IPS-20b (cell line): ENCODE measurements around the gene P2RY6.

Experiments used
- H3K27ac ChIP-seq: one replicate; pipeline ENCODE4 v1.5.1; 2013; ENCODE audit warnings: low read length
- H3K27me3 ChIP-seq: 2 replicates; pipeline ENCODE4 v1.6.1; 2013; ENCODE audit warnings: mild to moderate bottlenecking, low read length, inconsistent platforms; ENCODE audit not compliant: insufficient read depth
- H3K36me3 ChIP-seq: 2 replicates; pipeline ENCODE4 v1.6.1; 2013; ENCODE audit warnings: low read depth, mild to moderate bottlenecking, inconsistent platforms, low read length, moderate library complexity; ENCODE audit not compliant: insufficient read depth
- H3K4me1 ChIP-seq: 2 replicates; pipeline ENCODE4 v1.6.1; 2013; ENCODE audit warnings: mild to moderate bottlenecking, control low read depth, inconsistent platforms, low read length, moderate library complexity; ENCODE audit not compliant: insufficient read depth
- H3K4me3 ChIP-seq: 2 replicates; pipeline ENCODE4 v1.5.1; 2013; ENCODE audit warnings: mild to moderate bottlenecking, low read length, inconsistent platforms
- H3K9ac ChIP-seq: 2 replicates; pipeline ENCODE4 v1.6.1; 2013; ENCODE audit warnings: low read depth, mild to moderate bottlenecking, inconsistent platforms, low read length, moderate library complexity
- H3K9me3 ChIP-seq: 2 replicates; pipeline ENCODE4 v1.6.1; 2013; ENCODE audit warnings: mild to moderate bottlenecking, low read depth, low read length, inconsistent platforms; ENCODE audit not compliant: insufficient read depth

P2RY6 gene

DNA sequence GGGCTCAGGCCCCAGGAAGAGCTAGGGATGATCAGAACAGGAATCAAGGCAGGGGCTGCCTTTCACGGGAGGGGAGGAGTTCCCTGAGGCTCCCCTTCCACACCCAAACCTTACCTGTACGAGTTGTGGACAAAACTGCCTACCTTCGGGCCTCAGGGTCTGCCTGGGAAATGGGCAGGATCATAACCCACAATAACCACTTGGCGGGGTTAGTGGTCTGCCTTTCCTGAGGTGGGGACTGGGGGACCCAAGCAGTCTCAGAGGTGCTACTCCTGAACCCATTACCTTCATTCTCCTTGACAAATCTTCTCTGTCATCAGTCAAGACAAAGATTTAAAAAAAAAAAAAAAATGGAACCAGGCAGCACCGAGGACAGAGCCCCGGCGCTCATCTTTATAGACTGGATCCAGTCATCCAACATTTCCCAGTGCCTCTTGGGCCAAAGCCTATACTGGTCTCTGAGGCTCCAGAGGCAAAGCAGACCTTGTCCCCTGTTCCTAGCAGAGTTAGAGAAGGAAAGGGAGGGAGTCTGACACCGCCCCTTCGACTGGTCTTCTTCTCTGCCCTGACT lies 14.2 kb downstream of the P2RY6 start:
- H3K4me1 ChIP-seq: no peaks in the 10 kb centered on the region; the same call in 1 of the 2 replicates
- H3K9me3 ChIP-seq: no peaks in the 10 kb centered on the region
- no peaks in the 10 kb centered on the region for H3K27me3 ChIP-seq
- no peak overlapping the region for H3K9ac ChIP-seq
- no peaks in the 10 kb centered on the region for H3K36me3 ChIP-seq
- H3K4me3 ChIP-seq: no peak overlapping the region
- H3K27ac ChIP-seq: no peak overlapping the region

- Histone ChIP-seq H3K27me3 (0 out of 2 replicates have a peak, but pooled peaks cover 6% of the 10 kb centered on the region), H3K27ac (no peak overlapping the region), H3K9ac (no peak overlapping the region), H3K4me1 (no peaks in the 10 kb centered on the region; the same call in 1 of the 2 replicates), H3K9me3 (no peaks in the 10 kb centered on the region), H3K36me3 (no peaks in the 10 kb centered on the region), H3K4me3 (no peak overlapping the region)
Observed at GRCh38 chr11:73287400-73288101, 15.4 kb downstream of the P2RY6 start.

- no peaks in the 10 kb centered on the region for H3K36me3 ChIP-seq
- peaks cover 10% of the 10 kb centered on the region; the same call in 1 of the 2 replicates for H3K27me3 ChIP-seq
- no peaks in the 10 kb centered on the region; the same call in 1 of the 2 replicates for H3K4me1 ChIP-seq
- no peaks in the 10 kb centered on the region for H3K9me3 ChIP-seq
- H3K9ac ChIP-seq: no peak overlapping the region
- no peak overlapping the region for H3K27ac ChIP-seq
- no peak overlapping the region for H3K4me3 ChIP-seq
Observed at GRCh38 chr11:73288192-73288872, 16.2 kb downstream of the P2RY6 start.

- Histone ChIP-seq H3K36me3 (no peaks in the 10 kb centered on the region), H3K9ac (no peak overlapping the region), H3K4me3 (0 out of 2 replicates have a peak overlapping the region, but pooled peaks have one; percentile 7), H3K9me3 (no peaks in the 10 kb centered on the region), H3K4me1 (no peaks in the 10 kb centered on the region; the same call in 1 of the 2 replicates), H3K27me3 (peaks cover 18% of the 10 kb centered on the region), H3K27ac (no peak overlapping the region)
Observed at GRCh38 chr11:73288873-73289707, 17.0 kb downstream of the P2RY6 start.

GRCh38 chr11:73290536-73290935 lies 18.4 kb downstream of the P2RY6 start:
- no peak overlapping the region for H3K27ac ChIP-seq
- peaks cover 30% of the 10 kb centered on the region for H3K27me3 ChIP-seq
- no peak overlapping the region for H3K4me3 ChIP-seq
- H3K9ac ChIP-seq: no peak overlapping the region
- H3K9me3 ChIP-seq: no peaks in the 10 kb centered on the region
- H3K36me3 ChIP-seq: no peaks in the 10 kb centered on the region
- H3K4me1 ChIP-seq: no peaks in the 10 kb centered on the region; the same call in 1 of the 2 replicates

- H3K9ac ChIP-seq: no peak overlapping the region
- no peaks in the 10 kb centered on the region; the same call in 1 of the 2 replicates for H3K4me1 ChIP-seq
- no peak overlapping the region for H3K4me3 ChIP-seq
Observed at GRCh38 chr11:73291196-73291595, 19.1 kb downstream of the P2RY6 start.

DNA sequence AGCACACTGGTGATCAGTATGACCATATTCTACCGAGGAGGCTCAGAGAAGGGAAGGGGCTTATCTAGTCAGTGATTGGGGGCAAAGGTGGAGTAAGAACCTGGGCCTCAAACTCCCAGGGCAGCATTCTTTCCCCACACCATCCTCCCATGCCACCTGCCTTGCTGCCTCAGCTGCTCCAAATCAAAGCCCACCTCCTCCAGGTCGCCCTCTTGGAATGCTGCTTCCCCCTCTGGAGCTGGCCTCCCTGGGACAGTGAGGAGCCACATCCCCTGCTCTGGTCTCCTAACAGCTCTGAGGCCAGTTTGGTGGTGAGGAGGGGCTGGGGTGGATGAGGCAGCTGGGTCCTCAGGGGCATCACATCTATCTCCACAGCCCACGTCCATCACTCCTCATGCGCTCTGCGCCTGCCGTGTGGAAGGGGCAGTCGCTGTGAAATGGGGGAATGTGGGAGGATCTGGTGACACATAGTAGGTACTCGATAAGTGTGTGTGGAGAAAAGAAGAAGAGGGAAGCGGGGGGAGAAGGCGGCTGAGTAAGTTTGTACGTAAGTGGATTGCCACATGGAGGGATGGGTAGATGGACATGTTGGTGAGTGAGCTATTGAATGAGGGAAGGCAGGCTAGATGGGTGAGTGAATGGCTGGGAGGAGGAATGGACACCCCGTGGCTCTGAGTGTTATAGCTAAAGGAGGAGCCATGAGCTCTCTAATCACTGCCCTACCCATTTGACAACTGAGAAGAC lies 19.8 kb downstream of the P2RY6 start:
- H3K36me3 ChIP-seq: no peaks in the 10 kb centered on the region
- no peak overlapping the region for H3K4me3 ChIP-seq
- H3K27me3 ChIP-seq: peaks cover 30% of the 10 kb centered on the region
- H3K9me3 ChIP-seq: no peaks in the 10 kb centered on the region
- no peak overlapping the region for H3K9ac ChIP-seq
- no peak overlapping the region for H3K27ac ChIP-seq
- H3K4me1 ChIP-seq: no peaks in the 10 kb centered on the region; the same call in 1 of the 2 replicates

More at GRCh38 chr11:73291196-73291595, 19.1 kb downstream of the P2RY6 start:
- Histone ChIP-seq H3K9me3 (no peaks in the 10 kb centered on the region), H3K27ac (no peak overlapping the region), H3K27me3 (peaks cover 30% of the 10 kb centered on the region), H3K36me3 (no peaks in the 10 kb centered on the region)

GRCh38 chr11:73292525-73292894 lies 20.4 kb downstream of the P2RY6 start:
- H3K27me3 ChIP-seq: peaks cover 30% of the 10 kb centered on the region
- H3K4me3 ChIP-seq: no peak overlapping the region
- H3K36me3 ChIP-seq: no peaks in the 10 kb centered on the region
- H3K27ac ChIP-seq: no peak overlapping the region
- H3K4me1 ChIP-seq: no peaks in the 10 kb centered on the region; the same call in 1 of the 2 replicates
- H3K9ac ChIP-seq: no peak overlapping the region
- H3K9me3 ChIP-seq: no peaks in the 10 kb centered on the region

DNA sequence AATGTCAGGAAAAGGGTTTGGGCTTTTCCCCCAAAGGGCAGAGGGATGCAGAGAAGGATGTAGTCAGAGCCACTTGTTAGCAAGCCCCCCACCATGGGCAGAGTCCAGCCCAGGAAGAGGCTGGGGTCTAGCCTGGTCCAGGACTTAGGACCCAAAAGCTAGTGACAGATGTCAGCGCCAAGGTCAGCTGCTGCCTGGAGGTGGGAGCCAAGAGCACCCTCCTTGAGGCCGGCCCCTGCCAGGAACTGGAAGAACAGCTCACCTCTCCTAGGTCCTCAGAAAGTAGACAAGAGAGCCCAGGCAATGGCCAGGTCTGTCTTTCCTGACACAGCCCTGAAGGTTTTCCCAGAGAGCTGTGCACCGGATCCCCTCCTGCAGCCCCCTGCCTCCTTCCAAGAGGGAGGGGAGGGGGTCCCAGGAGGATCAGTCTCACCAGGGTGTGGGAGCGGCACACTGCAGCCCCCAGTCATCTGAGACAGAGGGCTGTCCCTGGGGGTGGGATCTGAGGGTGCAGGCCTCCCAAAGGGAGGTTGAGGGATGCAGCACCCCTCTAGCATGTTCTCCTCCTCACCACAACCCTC lies 21.3 kb downstream of the P2RY6 start:
- H3K27me3 ChIP-seq: peaks cover 30% of the 10 kb centered on the region
- H3K4me3 ChIP-seq: no peak overlapping the region
- H3K9ac ChIP-seq: no peak overlapping the region
- H3K4me1 ChIP-seq: no peaks in the 10 kb centered on the region; the same call in 1 of the 2 replicates
- H3K36me3 ChIP-seq: no peaks in the 10 kb centered on the region
- H3K27ac ChIP-seq: no peak overlapping the region
- no peaks in the 10 kb centered on the region for H3K9me3 ChIP-seq

GRCh38 chr11:73294604-73295003 lies 22.5 kb downstream of the P2RY6 start:
- no peaks in the 10 kb centered on the region for H3K36me3 ChIP-seq
- no peak overlapping the region for H3K27ac ChIP-seq
- H3K9ac ChIP-seq: no peak overlapping the region

More at GRCh38 chr11:73294604-73295003, 22.5 kb downstream of the P2RY6 start:
- H3K9me3 ChIP-seq: no peaks in the 10 kb centered on the region
- no peak overlapping the region for H3K4me3 ChIP-seq
- H3K27me3 ChIP-seq: peaks cover 30% of the 10 kb centered on the region
- no peaks in the 10 kb centered on the region for H3K4me1 ChIP-seq
